Measurements from ENCODE around the gene ARHGEF25. TPM values are rescaled to one million over a fixed set of nuclear protein-coding genes. Genes with fewer than 3 reads are reported as not detected.

Gene ARHGEF25
- total RNA-seq, 2 donors from 2014 or later, result 2.4 to 12.8 TPM

GRCh38 chr12:57619434-57620244 lies 8.4 kb downstream of the ARHGEF25 start:
- H3K4me3 ChIP-seq, result no peak overlapping the region
- H3K27me3 ChIP-seq, result peaks cover 40% of the 10 kb centered on the region

GRCh38 chr12:57620245-57620935 lies 9.2 kb downstream of the ARHGEF25 start:
- H3K4me1 ChIP-seq, result peaks cover 11% of the 10 kb centered on the region
- no peak overlapping the region for H3K4me3 ChIP-seq
- intact Hi-C loops (cut with DNase I), result loop anchor here (2.0 to 5.0 kb wide), 2 partner anchors 38 to 158 kb away; no protein-coding TSS in a partner anchor
- H3K36me3 ChIP-seq, result no peaks in the 10 kb centered on the region
- no peak for TF ChIP-seq CTCF (IDR thresholded peaks at IDR 0.05)
- no peak overlapping the region for H3K27ac ChIP-seq
- H3K9me3 ChIP-seq, result no peaks in the 10 kb centered on the region
- no peak for DNase-seq
- peaks cover 45% of the 10 kb centered on the region for H3K27me3 ChIP-seq
- no peak overlapping the region for H3K9ac ChIP-seq (ENCODE audit: low read depth in 2 of 2, low read length in 2 of 2)

More at GRCh38 chr12:57619434-57620244, 8.4 kb downstream of the ARHGEF25 start:
- TF ChIP-seq CTCF (IDR thresholded peaks at IDR 0.05), result no peak
- Histone ChIP-seq H3K9ac (ENCODE audit: low read depth in 2 of 2, low read length in 2 of 2) (no peak overlapping the region), H3K9me3 (no peaks in the 10 kb centered on the region), H3K27ac (no peak overlapping the region), H3K36me3 (no peaks in the 10 kb centered on the region), H3K4me1 (peaks cover 11% of the 10 kb centered on the region)
- intact Hi-C loops (cut with DNase I), result loop anchor here (2.0 to 5.0 kb wide), 2 partner anchors 37 to 157 kb away; no protein-coding TSS in a partner anchor
- DNase-seq, result no peak

GRCh38 chr12:57620936-57621496 lies 9.8 kb downstream of the ARHGEF25 start:
- no peaks in the 10 kb centered on the region for H3K9me3 ChIP-seq
- no peak overlapping the region for H3K27ac ChIP-seq
- H3K27me3 ChIP-seq, result peaks cover 50% of the 10 kb centered on the region
- peaks cover 11% of the 10 kb centered on the region for H3K4me1 ChIP-seq
- no peak for TF ChIP-seq CTCF (IDR thresholded peaks at IDR 0.05)
- no peak for DNase-seq
- H3K36me3 ChIP-seq, result no peaks in the 10 kb centered on the region
- H3K4me3 ChIP-seq, result peak overlapping the region; percentile 37
- no peak overlapping the region for H3K9ac ChIP-seq (ENCODE audit: low read depth in 2 of 2, low read length in 2 of 2)
- intact Hi-C loops (cut with DNase I), result loop anchor here (2.0 to 5.0 kb wide), 2 partner anchors 38 to 159 kb away; no protein-coding TSS in a partner anchor

GRCh38 chr12:57621497-57622292 lies 10.5 kb downstream of the ARHGEF25 start:
- Histone ChIP-seq H3K4me1 (peaks cover 11% of the 10 kb centered on the region), H3K27me3 (peaks cover 55% of the 10 kb centered on the region), H3K27ac (no peak overlapping the region), H3K36me3 (no peaks in the 10 kb centered on the region), H3K9me3 (no peaks in the 10 kb centered on the region), H3K9ac (ENCODE audit: low read depth in 2 of 2, low read length in 2 of 2) (no peak overlapping the region), H3K4me3 (peak overlapping the region; percentile 37)
- intact Hi-C loops (cut with DNase I), result loop anchor here (2.0 to 5.0 kb wide), 2 partner anchors 39 to 159 kb away; no protein-coding TSS in a partner anchor
- TF ChIP-seq CTCF (IDR thresholded peaks at IDR 0.05), result peak; percentile 94
- DNase-seq, result peak; percentile 50

Data from colonic mucosa (tissue), 4 donors.